Stomach (tissue), 4 donors: ENCODE results near the gene NEK10.

Source experiments
- EP300 ChIP-seq: sonication (generic); formaldehyde crosslinking; IDR thresholded peaks from one replicate; pipeline ENCODE4 v1.6.1; 2017; ENCODE audit warnings: antibody characterized with exemption
- POLR2A ChIP-seq, 4 donors: fragments of 450-650 bp; IDR thresholded peaks; one replicate each; pipeline ENCODE4 v1.6.1; 2016; ENCODE audit warnings: antibody characterized with exemption in 4 of 4, control low read depth in 2 of 4, mild to moderate bottlenecking in 1 of 4, moderate library complexity in 1 of 4
- POLR2AphosphoS5 ChIP-seq, 3 donors: sonication (generic); formaldehyde crosslinking; IDR thresholded peaks; one replicate each; pipeline ENCODE4 v1.6.1; 2016; ENCODE audit warnings: antibody characterized with exemption in 3 of 3
- TF ChIP-seq, protein P1 (sequence below), 7 experiments: fragments of 450-650 bp in 4 of 7; fragments of 200-600 bp in 3 of 7; sonication (generic) in 3 of 7; IDR thresholded peaks; one replicate each; pipeline ENCODE4 v1.5.1; 2016 to 2019; ENCODE audit warnings: antibody characterized with exemption in 7 of 7, control low read depth in 2 of 7, mild to moderate bottlenecking in 1 of 7

DNA sequence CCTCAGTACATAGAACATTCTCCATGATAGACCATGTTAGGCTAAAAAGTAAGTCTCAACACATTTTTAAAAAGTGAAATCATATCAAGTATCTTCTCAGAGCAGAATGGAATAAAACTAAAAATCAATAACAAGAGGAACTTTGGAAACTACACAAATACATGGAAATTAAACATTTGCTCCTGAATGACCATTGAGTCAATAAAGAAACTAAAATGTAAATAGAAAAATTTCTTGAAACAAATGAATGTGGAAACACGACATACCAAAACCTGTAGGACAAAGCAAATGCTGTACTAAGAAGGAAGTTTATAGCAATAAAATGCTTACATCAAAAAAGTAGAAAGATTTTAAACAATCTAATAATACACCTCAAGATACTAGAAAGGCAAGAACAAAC is 33.6 kb downstream of the NEK10 start:
- TF ChIP-seq, protein P1, sequence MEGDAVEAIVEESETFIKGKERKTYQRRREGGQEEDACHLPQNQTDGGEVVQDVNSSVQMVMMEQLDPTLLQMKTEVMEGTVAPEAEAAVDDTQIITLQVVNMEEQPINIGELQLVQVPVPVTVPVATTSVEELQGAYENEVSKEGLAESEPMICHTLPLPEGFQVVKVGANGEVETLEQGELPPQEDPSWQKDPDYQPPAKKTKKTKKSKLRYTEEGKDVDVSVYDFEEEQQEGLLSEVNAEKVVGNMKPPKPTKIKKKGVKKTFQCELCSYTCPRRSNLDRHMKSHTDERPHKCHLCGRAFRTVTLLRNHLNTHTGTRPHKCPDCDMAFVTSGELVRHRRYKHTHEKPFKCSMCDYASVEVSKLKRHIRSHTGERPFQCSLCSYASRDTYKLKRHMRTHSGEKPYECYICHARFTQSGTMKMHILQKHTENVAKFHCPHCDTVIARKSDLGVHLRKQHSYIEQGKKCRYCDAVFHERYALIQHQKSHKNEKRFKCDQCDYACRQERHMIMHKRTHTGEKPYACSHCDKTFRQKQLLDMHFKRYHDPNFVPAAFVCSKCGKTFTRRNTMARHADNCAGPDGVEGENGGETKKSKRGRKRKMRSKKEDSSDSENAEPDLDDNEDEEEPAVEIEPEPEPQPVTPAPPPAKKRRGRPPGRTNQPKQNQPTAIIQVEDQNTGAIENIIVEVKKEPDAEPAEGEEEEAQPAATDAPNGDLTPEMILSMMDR (IDR thresholded peaks at IDR 0.05): no peak
- TF ChIP-seq POLR2A (IDR thresholded peaks at IDR 0.05): no peak
- no peak for TF ChIP-seq EP300
- TF ChIP-seq POLR2AphosphoS5 (IDR thresholded peaks at IDR 0.05): no peak
